Pancreas (tissue), 10 donors: ENCODE measurements around the gene C17orf100. TPM values are rescaled to one million over a fixed set of nuclear protein-coding genes. Genes with fewer than 3 reads are reported as not detected.
"Not testable (repeated sequence)": the region's sequence is repeated elsewhere in the genome, so short reads cannot be mapped to it uniquely, and the experiment has no call there.

Experiments
- ATAC-seq, 4 donors: fragments of 200-7000 bp; cut with Tn5 transposase; one replicate each; pipeline versions ENCODE4 v1.8.0 to v1.9.1; 2020; ENCODE audit warnings: mild to moderate bottlenecking in 4 of 4, moderate library complexity in 4 of 4
- DNase-seq, 6 donors: peaks; one replicate each; pipeline ENCODE4 v3.0.0-alpha.2; 2020
- FAIRE-seq: peaks from 2 replicates; lab custom pipeline; 2012; peaks lifted over from hg19 to GRCh38; lab: Jason Lieb, UNC
- H3K27ac ChIP-seq, 4 donors: fragments of 200-600 bp; sonication (generic); 1 replicate in 3 of 4; 2 replicates in 1 of 4; pipeline versions ENCODE4 v1.5.0 to v1.8.0; 2020
- H3K27me3 ChIP-seq, 4 donors: fragments of 200-600 bp; one replicate each; pipeline ENCODE4 v1.8.0; 2021
- H3K36me3 ChIP-seq, 3 donors: fragments of 200-600 bp; sonication (generic) in 1 of 3; one replicate each; pipeline versions ENCODE4 v1.5.0 to v1.8.0; 2020 to 2021
- H3K4me1 ChIP-seq, 3 donors: fragments of 200-600 bp; one replicate each; pipeline ENCODE4 v1.8.0; 2021
- H3K4me3 ChIP-seq, 4 donors: fragments of 200-600 bp; sonication (generic) in 2 of 4; one replicate each; pipeline versions ENCODE4 v1.5.0 to v1.8.0; 2020 to 2021
- H3K9me3 ChIP-seq, 4 donors: fragments of 200-600 bp; one replicate each; pipeline ENCODE4 v1.8.0; 2021
- CTCF ChIP-seq, 4 donors: fragments of 200-600 bp; sonication (generic) in 3 of 4; IDR thresholded peaks; one replicate each; pipeline versions ENCODE4 v1.5.0 to v1.8.0; 2021; ENCODE audit warnings: antibody characterized with exemption in 4 of 4
- WGBS, 2 donors: extraction: QIAGEN DNeasy Blood & Tissue Kit; methylation state at CpG; one replicate each; pipeline ENCODE4 v1.1.7; 2013; 5-methylcytosine and 5-hydroxymethylcytosine counted together
- intact Hi-C, 3 donors: fragments of 100-400 bp; cut with DNase I; formaldehyde crosslinking; loops; one replicate each; pipeline versions ENCODE4 v1.11.1 to v1.14.2; 2022
- polyA plus RNA-seq, 2 donors: library from polyadenylated mRNA; stranded (reverse); fragments of 200-250 nt; gene quantifications; one replicate each; pipeline ENCODE4 v1.2.3, GENCODE V29; 2013
- total RNA-seq, 6 donors: library from RNA; stranded (reverse); fragmentation: NEBNext Ultra II Directional in 4 of 6; extraction: Animal tissue kit (Norgen Biotek cat#: 25700) in 4 of 6; gene quantifications; one replicate each; pipeline versions ENCODE4 v1.2.1 to v1.2.4, GENCODE V29; 2021 to 2023
- donor health status: healthy with polysubstance abuse.
- donor health status: DM: no; HTN: no; CAD: no; lungs with moderate emphysema.
- donor health status: DM: no; HTN: no; CAD: no.
- donor health status: control.
- donor health status: control.
- donor health status: Bipolar disorder and iron deficiency.
- donor health status: DM: yes; HTN: yes; CAD: no.
- donor health status: DM: no; HTN: no; CAD: no.
- donor health status: DM: no; HTN: no; CAD: no.
- donor health status: DM: yes; HTN: yes; CAD: no.

C17orf100 gene
- total and polyA plus RNA-seq, 8 donors: 0.91 to 5.8 (median 2.4) TPM

DNA sequence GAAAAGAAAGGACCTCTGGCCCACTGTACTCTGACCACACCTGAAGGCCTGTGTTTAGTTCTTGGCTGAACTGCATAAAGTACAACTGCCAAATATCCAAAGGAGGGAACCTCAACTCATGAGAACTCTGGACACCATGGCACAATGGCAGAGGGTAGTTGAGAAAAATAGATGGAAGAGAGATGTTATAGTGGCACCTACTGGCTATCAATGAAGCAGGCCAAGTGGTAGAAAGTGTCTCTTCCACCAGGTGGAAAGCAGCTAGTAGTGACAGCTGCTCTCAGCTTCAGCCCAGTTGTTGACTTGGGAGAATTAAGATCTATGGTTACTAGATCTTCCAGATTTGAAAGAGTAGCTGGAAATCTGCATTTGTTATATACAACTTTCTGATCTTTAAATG, 3.4 kb upstream of the C17orf100 start:
- H3K9me3 ChIP-seq: no peaks in the 10 kb centered on the region
- no peak for FAIRE-seq

GRCh38 chr17:6651919-6652452, 424 bp downstream of the C17orf100 start:
- Histone ChIP-seq H3K27me3 (no peaks in the 10 kb centered on the region), H3K4me1 (peaks cover 12 to 33% (median 16%) of the 10 kb centered on the region in 3 donors), H3K4me3 (peak overlapping the region; percentile 49 to 64 (median 60)), H3K9me3 (no peaks in the 10 kb centered on the region), H3K36me3 (peaks cover 0 to 9% (median 0%) of the 10 kb centered on the region in 3 donors), H3K27ac (peak overlapping the region; percentile 69 to 91 (median 85))
- ATAC-seq: peak; percentile 57 to 66 (median 60)
- no peak for FAIRE-seq
- intact Hi-C loops: no loop called here
- DNase-seq: peak; percentile 61 to 83 (median 72)
- TF ChIP-seq CTCF (IDR thresholded peaks at IDR 0.05): no peak
- WGBS, 2 donors: 3 to 4% methylated on average over 34 to 47 of the region's 47 CpGs

More for the DNA sequence above, 3.4 kb upstream of the C17orf100 start:
- Histone ChIP-seq H3K27me3 (no peaks in the 10 kb centered on the region), H3K4me1 (peaks cover 9 to 22% (median 12%) of the 10 kb centered on the region in 3 donors), H3K27ac (no peak overlapping the region), H3K4me3 (no peak overlapping the region), H3K36me3 (peaks cover 0 to 20% (median 5%) of the 10 kb centered on the region in 3 donors)
- intact Hi-C loops: loop anchor here in 1 of 3 donors (10.0 kb wide), 1 partner anchor 173 kb away; no protein-coding TSS in a partner anchor
- DNase-seq: no peak
- TF ChIP-seq CTCF (IDR thresholded peaks at IDR 0.05): no peak
- no peak for ATAC-seq

DNA sequence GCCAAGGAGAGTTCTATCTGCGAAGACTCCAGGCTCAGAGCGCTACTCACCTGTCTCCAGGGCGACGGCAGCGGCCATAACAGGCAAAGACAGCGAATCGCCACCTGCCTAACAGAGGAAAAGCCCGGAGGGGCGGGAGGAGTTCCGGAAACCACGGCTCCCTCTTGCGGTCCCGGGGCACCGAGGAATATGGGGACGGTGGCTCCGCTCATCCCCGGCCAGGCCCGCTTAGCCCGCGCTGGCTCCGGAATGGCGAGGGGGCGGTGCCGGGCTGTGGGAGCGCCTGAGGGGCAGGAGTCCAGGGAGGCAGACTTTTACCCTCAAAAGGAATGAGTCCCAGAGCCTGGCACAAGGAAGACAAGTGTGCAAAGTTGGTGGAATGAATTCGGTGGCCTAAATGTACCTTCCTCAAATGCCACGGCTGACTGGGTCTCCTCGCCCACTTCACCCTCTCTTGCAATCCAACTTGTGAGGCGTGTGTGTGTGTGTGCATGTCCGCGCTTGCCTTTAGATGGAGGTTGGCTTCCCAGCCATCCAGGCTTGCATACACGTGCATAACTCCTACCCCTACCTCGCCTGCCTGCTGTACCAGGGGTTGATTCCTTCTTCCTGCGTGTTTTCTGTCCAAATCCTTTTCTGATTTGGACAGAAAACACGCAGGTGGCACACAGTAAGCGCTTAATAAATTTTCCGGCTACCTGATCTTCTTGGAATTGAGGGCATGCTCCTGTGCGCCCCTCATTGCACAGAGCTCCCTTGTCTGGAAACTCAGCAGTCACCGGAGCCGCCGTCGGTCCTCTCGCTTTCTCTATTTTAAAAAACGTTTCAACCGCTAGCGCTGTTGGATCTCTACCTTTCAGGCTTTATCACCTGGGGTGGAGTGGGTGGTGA, 3.5 kb downstream of the C17orf100 start:
- 33 to 43% methylated on average over 45 to 46 of the region's 46 CpGs for WGBS, 2 donors
- DNase-seq (peak; percentile 39 to 89 (median 72)), ATAC-seq (peak in 3 of 4 donors; percentile 12 to 61 (median 48)), FAIRE-seq (no peak)
- Histone ChIP-seq H3K9me3 (no peaks in the 10 kb centered on the region), H3K27me3 (no peaks in the 10 kb centered on the region), H3K36me3 (peaks cover 0 to under 1% (median 0%) of the 10 kb centered on the region in 3 donors), H3K4me1 (peaks cover 12 to 29% (median 16%) of the 10 kb centered on the region in 3 donors), H3K27ac (no peak overlapping the region), H3K4me3 (peak overlapping the region in 2 of 4 donors; percentile 7 to 64)
- intact Hi-C loops: no loop called here
- no peak for TF ChIP-seq CTCF (IDR thresholded peaks at IDR 0.05)

DNA sequence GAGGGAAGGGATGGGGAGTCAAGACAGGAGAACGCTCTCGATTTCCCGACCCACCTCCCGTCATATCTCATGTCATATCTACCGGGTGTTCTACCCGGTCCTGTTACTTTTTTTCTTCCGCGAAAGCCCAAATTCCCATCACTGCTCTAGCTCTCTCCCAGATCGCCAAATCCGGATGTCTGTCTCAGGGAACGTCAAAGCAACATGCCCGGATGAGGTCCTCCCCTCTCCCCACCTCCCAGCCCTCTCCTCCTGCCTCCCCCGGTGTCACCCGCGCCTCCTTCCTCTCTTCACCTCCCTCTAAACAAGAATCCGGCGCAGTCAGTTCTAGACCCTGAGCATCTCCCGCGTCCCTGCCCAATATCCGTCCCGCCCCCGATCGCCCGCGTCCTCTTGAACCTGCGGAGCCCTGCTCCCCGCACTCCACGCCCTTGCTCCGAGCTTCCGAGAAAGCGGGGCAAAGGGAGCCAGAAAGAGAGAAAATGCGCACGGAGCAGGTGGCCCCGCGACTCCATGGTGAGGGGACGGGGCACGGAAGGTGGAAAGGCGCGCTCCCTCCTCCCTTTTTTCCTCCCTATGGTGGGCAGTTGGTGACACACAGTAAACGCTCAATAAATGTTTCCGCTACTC, 4.3 kb downstream of the C17orf100 start:
- H3K36me3 ChIP-seq, H3K27me3 ChIP-seq, H3K27ac ChIP-seq, H3K9me3 ChIP-seq, intact Hi-C loops, ATAC-seq, FAIRE-seq, DNase-seq, H3K4me3 ChIP-seq: not testable (repeated sequence)
- peaks cover 9 to 23% (median 16%) of the 10 kb centered on the region in 3 donors for H3K4me1 ChIP-seq
- 27 to 38% methylated on average over 27 to 38 of the region's 41 CpGs for whole genome bisulfite sequencing, 2 donors

GRCh38 chr17:6656797-6657632, 5.5 kb downstream of the C17orf100 start:
- not testable (repeated sequence) for H3K36me3 ChIP-seq, DNase-seq

More at GRCh38 chr17:6656797-6657632, 5.5 kb downstream of the C17orf100 start:
- ATAC-seq: peak in 2 of 4 donors; percentile 18 to 24
- intact Hi-C loops, H3K27ac ChIP-seq, FAIRE-seq, H3K27me3 ChIP-seq, H3K9me3 ChIP-seq: not testable (repeated sequence)
- H3K4me1 ChIP-seq: peaks cover 5 to 20% (median 16%) of the 10 kb centered on the region in 3 donors
- WGBS, 2 donors: 34 to 39% methylated on average over 40 to 54 of the region's 55 CpGs
- peak overlapping the region in 1 of 4 donors; percentile 28 for H3K4me3 ChIP-seq
